CD1c-positive myeloid dendritic cell (primary cell): ENCODE measurements around the gene DAB1.

ENCODE experiments used
- DNase-seq: peaks from one replicate; pipeline ENCODE4 v3.0.0-alpha.2; 2016; ENCODE audit errors: extremely low spot score

Gene DAB1

GRCh38 chr1:57319165-57319564, 104.7 kb downstream of the DAB1 start:
- no peak for DNase-seq

GRCh38 chr1:57316861-57317260, 107.0 kb downstream of the DAB1 start:
- DNase-seq, result no peak

GRCh38 chr1:57316291-57316690, 107.6 kb downstream of the DAB1 start:
- DNase-seq, result no peak

- DNase-seq, result no peak
Observed at GRCh38 chr1:57312869-57313268, 111.0 kb downstream of the DAB1 start.

GRCh38 chr1:57311411-57311810, 112.4 kb downstream of the DAB1 start:
- DNase-seq, result no peak

- DNase-seq, result no peak
Observed at GRCh38 chr1:57311006-57311405, 112.9 kb downstream of the DAB1 start.

GRCh38 chr1:57309630-57310029, 114.2 kb downstream of the DAB1 start:
- no peak for DNase-seq

- peak; percentile 51 for DNase-seq
Observed at GRCh38 chr1:57307392-57308170, 116.3 kb downstream of the DAB1 start.

GRCh38 chr1:57304591-57304990, 119.3 kb downstream of the DAB1 start:
- DNase-seq, result no peak

- DNase-seq, result no peak
Observed at GRCh38 chr1:57302812-57303596, 120.9 kb downstream of the DAB1 start.

GRCh38 chr1:57300186-57300585, 123.7 kb downstream of the DAB1 start:
- no peak for DNase-seq

GRCh38 chr1:57296726-57297250, 127.1 kb downstream of the DAB1 start:
- DNase-seq, result no peak

GRCh38 chr1:57295326-57295725, 128.5 kb downstream of the DAB1 start:
- no peak for DNase-seq

GRCh38 chr1:57294177-57294576, 129.7 kb downstream of the DAB1 start:
- no peak for DNase-seq

GRCh38 chr1:57293214-57293613, 130.6 kb downstream of the DAB1 start:
- no peak for DNase-seq

- DNase-seq, result no peak
Observed at GRCh38 chr1:57289781-57290180, 134.1 kb downstream of the DAB1 start.

- no peak for DNase-seq
Observed at GRCh38 chr1:57285992-57286391, 137.9 kb downstream of the DAB1 start.

GRCh38 chr1:57282411-57282810, 141.4 kb downstream of the DAB1 start:
- no peak for DNase-seq

- no peak for DNase-seq
Observed at GRCh38 chr1:57281324-57281723, 142.5 kb downstream of the DAB1 start.

GRCh38 chr1:57279909-57280666, 143.8 kb downstream of the DAB1 start:
- no peak for DNase-seq

GRCh38 chr1:57278558-57278957, 145.3 kb downstream of the DAB1 start:
- no peak for DNase-seq

- DNase-seq, result no peak
Observed at GRCh38 chr1:57277681-57278080, 146.2 kb downstream of the DAB1 start.
